ENCODE measurements around the gene PDE4D.

- TF ChIP-seq CTCF (conservative IDR thresholded peaks at IDR 0.05; ENCODE audit: low read depth, low read length) = no peak
- no peak for TF ChIP-seq EZH2phosphoT487 (IDR thresholded peaks at IDR 0.05; ENCODE audit: borderline replicate concordance, low read length)
- no peak for TF ChIP-seq EZH2 (IDR thresholded peaks at IDR 0.05; ENCODE audit: low read length, unreplicated experiment)
Measured at GRCh38 chr5:59725392-59725767, 168.1 kb downstream of the PDE4D start.
